GM12892 (cell line): Measurements from ENCODE around the gene KCNC4.

Experiments used
- POLR2A ChIP-seq: IDR thresholded peaks from 2 replicates; pipeline ENCODE4 v1.6.1; 2011; ENCODE audit warnings: low read depth, low read length, control low read depth
- POLR2AphosphoS5 ChIP-seq: IDR thresholded peaks from 2 replicates; pipeline ENCODE4 v1.6.1; 2011; ENCODE audit warnings: low read depth, low read length, control low read depth
- TAF1 ChIP-seq: IDR thresholded peaks from 2 replicates; pipeline ENCODE4 v1.6.1; 2011; ENCODE audit warnings: low read depth, mild to moderate bottlenecking, control low read depth, low read length, borderline replicate concordance

GRCh38 chr1:110200190-110200589, 9.9 kb upstream of the KCNC4 start:
- TF ChIP-seq POLR2A (no peak), POLR2AphosphoS5 (no peak), TAF1 (no peak)
